GM12875 (cell line): ENCODE data around the gene RAMP2.

Source experiments
- H3K4me3 ChIP-seq: one replicate; pipeline ENCODE4 v1.5.1; 2011; ENCODE audit warnings: low read depth, low read length, control low read depth
- CTCF ChIP-seq: IDR thresholded peaks from 2 replicates; pipeline ENCODE4 v1.5.1; 2011; ENCODE audit warnings: low read depth, mild to moderate bottlenecking, control low read depth, inconsistent platforms, low read length, moderate library complexity, borderline replicate concordance; ENCODE audit not compliant: insufficient read depth

RAMP2 gene

GRCh38 chr17:42780851-42781638 is 20.0 kb downstream of the RAMP2 start:
- no peak overlapping the region for H3K4me3 ChIP-seq
- no peak for TF ChIP-seq CTCF

GRCh38 chr17:42781639-42782165 is 20.7 kb downstream of the RAMP2 start:
- no peak for TF ChIP-seq CTCF
- H3K4me3 ChIP-seq: no peak overlapping the region

GRCh38 chr17:42782166-42783061 is 21.4 kb downstream of the RAMP2 start:
- TF ChIP-seq CTCF: no peak
- no peak overlapping the region for H3K4me3 ChIP-seq

GRCh38 chr17:42783062-42783790 is 22.2 kb downstream of the RAMP2 start:
- H3K4me3 ChIP-seq: no peak overlapping the region
- TF ChIP-seq CTCF: no peak

- H3K4me3 ChIP-seq: no peak overlapping the region
- no peak for TF ChIP-seq CTCF
Measured at GRCh38 chr17:42783791-42784138, 22.7 kb downstream of the RAMP2 start.

GRCh38 chr17:42784409-42784808 is 23.4 kb downstream of the RAMP2 start:
- TF ChIP-seq CTCF: no peak
- no peak overlapping the region for H3K4me3 ChIP-seq
